ENCODE data around the gene MINAR1.

MINAR1 gene

GRCh38 chr15:79455943-79456342, 23.8 kb downstream of the MINAR1 start:
- intact Hi-C loops (cut with DNase I) = no loop called here
- no peak for DNase-seq

GRCh38 chr15:79458491-79458890, 26.4 kb downstream of the MINAR1 start:
- no peak for DNase-seq
- intact Hi-C loops (cut with DNase I) = no loop called here

DNA sequence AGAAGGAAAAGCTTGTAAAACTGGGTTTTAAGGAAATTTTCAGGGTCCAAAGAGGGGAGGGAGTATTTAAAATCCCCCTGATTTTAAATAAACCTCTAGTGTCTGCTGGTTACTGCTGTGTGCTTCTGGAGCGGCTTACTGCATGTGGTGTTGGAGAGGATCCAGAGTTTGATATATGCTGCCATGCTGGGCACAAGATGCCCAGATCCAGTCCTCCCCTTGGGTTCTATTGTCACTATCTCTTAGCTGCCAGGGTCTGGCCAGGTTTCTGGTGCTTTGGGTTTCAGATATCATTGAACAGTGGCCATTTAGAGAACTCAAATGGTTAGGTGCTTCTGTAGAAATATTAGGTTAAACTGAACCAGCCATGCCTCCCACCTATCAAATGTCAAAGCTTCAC, 27.5 kb downstream of the MINAR1 start:
- no peak for DNase-seq
- intact Hi-C loops (cut with DNase I) = no loop called here

- DNase-seq = no peak
- intact Hi-C loops (cut with DNase I) = no loop called here
These were observed 31.1 kb downstream of the MINAR1 start for GRCh38 chr15:79463043-79463780.

- intact Hi-C loops (cut with DNase I) = no loop called here
- peak in 1 of 10 donors; percentile 72 for DNase-seq
These were observed 31.7 kb downstream of the MINAR1 start for GRCh38 chr15:79463781-79464270.

DNA sequence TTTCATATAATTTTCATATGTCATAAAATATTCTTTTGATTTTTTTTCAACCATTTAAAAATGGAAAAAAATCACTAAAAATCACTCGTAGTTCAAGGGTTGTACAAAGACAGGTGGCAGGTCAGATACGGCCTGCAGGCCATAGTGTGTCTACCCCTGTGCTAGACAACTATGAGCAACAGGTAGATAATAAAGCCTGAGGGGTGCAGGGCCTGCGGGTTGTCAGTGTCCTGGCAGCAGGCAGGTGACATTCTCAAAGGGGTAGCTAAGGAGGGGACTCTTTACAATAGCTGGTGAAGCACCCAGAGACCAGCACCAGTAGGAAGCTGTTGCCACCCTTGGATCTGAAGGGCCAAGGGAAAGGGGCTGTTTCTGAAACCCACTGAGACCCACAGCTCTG, 34.4 kb downstream of the MINAR1 start:
- intact Hi-C loops (cut with DNase I) = no loop called here

DNA sequence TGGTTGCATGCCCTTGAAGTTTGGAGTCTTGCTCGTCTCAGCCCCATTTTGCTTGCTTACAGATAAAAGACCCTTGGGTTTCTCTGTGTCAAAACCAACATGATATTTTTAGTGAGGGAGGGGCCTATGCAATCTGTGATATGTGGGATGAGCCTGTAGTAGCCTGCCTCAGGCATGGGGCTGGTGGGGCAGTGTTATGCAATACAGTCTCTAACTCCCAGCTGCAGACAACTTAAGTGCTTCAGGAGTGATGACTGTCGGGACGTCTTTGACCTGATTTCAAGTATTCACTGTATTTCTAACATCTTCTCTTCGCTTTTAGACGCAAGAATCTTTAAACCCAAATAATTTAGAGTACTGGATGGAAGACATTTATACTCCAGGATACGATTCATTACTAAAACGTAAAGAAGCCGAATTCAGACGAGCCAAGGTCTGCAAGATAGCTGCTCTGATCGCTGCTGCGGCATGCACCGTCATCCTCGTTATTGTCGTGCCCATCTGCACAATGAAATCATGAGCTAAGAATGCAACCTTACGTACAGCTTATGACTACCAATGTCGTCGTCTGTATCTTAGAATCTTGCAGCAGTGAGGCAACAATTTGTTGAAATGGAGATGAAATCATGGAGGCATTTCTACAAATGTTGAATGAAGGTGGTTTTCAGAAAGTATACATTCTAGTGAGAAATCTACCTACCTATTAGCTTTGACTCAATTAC, 35.9 kb downstream of the MINAR1 start:
- no peak for DNase-seq
- intact Hi-C loops (cut with DNase I) = no loop called here

More for the DNA sequence above, 34.4 kb downstream of the MINAR1 start:
- no peak for DNase-seq

- intact Hi-C loops (cut with DNase I) = no loop called here
- DNase-seq = no peak
These were observed 40.3 kb downstream of the MINAR1 start for GRCh38 chr15:79472446-79472845.

- no peak for DNase-seq
- intact Hi-C loops (cut with DNase I) = no loop called here
These were observed 42.1 kb downstream of the MINAR1 start for GRCh38 chr15:79474252-79474651.

DNA sequence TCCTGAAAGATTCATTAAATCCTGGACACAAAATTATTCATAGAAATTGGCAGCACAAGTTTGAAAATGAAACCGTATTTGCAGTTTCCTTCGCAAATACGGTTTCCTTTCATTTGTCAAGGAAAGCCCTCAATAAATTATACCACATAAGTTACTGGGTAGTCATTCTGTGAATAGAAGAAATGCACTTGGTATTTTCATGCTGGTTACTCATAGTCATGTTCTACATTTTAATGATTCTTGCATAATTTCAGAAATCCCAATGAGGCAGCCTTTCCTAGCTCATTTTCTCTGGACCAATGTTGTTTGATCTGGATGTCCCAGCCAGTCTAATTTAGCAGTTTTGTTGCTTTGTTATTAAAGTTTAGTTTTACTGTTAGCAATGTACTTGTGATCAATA, 43.2 kb downstream of the MINAR1 start:
- DNase-seq = no peak
- intact Hi-C loops (cut with DNase I) = no loop called here

GRCh38 chr15:79478108-79478507, 46.0 kb downstream of the MINAR1 start:
- intact Hi-C loops (cut with DNase I) = no loop called here
- DNase-seq = no peak

DNA sequence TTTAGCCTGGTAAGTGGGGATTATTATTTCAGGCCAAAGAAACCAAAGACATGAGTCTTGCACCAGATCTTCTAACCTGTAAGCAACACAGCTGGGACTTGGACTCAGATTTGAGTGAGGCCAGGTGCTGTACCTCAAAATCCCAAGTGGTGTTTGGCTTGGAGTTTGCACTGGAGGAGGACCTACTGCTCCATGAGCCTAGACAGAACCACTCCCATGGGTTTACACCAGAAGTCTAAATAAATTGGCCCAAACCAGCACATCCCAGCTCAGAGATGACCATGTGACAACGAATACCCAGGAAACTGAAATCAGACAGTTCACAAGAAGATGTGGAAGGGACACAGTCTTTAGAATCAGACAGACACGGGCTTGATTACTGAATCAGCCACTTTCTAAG, 47.5 kb downstream of the MINAR1 start:
- DNase-seq = no peak
- intact Hi-C loops (cut with DNase I) = no loop called here

- DNase-seq = no peak
- intact Hi-C loops (cut with DNase I) = no loop called here
These were observed 49.7 kb downstream of the MINAR1 start for GRCh38 chr15:79481793-79482192.
